GM18867 (cell line): ENCODE data around the gene DCDC2.
"Not testable (repeated sequence)": the region's sequence is repeated elsewhere in the genome, so short reads cannot be mapped to it uniquely, and the experiment has no call there.

Experiments
- ATAC-seq: cut with Tn5 transposase; IDR thresholded peaks from one replicate; pipeline ENCODE4 v1.9.1; 2021; ENCODE audit warnings: mild to moderate bottlenecking, moderate library complexity; ENCODE audit not compliant: unreplicated experiment

Gene DCDC2

DNA sequence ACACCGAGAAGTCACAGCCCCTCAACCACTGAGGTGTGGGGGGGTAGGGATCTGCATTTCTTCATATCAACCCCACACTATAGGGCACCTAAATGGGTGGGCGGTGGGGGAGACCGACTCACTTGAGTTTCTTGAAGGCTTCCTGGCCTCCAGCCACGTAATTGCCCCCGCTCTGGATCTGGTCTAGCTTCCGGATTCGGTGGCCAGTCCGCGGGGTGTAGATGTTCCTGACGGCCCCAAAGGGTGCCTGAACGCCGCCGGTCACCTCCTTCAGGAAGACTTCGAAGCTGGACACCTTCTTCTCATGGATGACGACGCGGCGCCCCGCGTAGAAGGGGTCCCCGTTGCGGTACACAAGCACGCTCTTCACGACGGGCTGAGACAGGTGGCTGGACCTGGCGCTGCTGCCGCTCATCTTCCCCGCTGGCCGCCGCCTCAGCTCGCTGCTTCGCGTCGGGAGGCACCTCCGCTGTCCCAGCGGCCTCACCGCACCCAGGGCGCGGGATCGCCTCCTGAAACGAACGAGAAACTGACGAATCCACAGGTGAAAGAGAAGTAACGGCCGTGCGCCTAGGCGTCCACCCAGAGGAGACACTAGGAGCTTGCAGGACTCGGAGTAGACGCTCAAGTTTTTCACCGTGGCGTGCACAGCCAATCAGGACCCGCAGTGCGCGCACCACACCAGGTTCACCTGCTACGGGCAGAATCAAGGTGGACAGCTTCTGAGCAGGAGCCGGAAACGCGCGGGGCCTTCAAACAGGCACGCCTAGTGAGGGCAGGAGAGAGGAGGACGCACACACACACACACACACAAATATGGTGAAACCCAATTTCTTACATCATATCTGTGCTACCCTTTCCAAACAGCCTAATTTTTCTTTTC, at the start of gene DCDC2:
Gene DCDC2, minus strand, starts transcription at position 724 of the 883 bp plus-strand sequence. Its CDS starts 309 bp downstream, at position 415.
- no peak for ATAC-seq

DNA sequence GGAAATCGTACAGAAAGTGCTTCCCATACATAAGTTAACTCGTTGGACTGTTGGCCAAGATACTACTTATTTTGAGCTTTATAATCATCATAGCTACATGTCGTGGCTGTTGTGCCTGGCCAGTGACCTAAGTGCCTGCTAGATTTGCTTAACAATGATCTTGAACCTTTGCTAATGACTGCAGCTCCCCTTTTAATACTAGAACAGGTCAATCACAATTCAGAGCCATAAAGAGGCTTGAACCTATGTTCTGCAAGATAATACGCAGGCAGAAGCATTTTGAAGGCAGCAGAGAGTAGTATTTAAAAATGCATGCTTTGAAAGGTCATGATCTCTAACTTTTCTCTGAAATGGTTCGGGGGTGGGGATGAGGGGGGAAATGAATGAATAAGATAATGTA, 47.4 kb upstream of the DCDC2 start:
- no peak for ATAC-seq

DNA sequence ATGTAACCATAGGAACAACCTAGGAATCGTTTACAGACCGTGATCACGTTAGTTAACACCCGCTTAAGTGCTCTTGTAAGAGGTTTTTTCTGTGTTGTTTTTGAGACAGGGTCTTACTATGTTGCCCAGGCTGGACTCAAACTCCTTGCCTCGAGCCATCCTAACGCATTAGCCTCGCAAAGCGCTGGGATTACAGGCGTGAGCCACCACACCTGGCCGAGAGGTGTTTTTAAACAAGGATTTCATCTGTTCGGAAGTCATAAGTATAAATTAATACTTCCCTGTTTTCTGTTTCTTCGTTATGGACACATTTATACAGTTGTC, 45.6 kb upstream of the DCDC2 start:
- no peak for ATAC-seq

DNA sequence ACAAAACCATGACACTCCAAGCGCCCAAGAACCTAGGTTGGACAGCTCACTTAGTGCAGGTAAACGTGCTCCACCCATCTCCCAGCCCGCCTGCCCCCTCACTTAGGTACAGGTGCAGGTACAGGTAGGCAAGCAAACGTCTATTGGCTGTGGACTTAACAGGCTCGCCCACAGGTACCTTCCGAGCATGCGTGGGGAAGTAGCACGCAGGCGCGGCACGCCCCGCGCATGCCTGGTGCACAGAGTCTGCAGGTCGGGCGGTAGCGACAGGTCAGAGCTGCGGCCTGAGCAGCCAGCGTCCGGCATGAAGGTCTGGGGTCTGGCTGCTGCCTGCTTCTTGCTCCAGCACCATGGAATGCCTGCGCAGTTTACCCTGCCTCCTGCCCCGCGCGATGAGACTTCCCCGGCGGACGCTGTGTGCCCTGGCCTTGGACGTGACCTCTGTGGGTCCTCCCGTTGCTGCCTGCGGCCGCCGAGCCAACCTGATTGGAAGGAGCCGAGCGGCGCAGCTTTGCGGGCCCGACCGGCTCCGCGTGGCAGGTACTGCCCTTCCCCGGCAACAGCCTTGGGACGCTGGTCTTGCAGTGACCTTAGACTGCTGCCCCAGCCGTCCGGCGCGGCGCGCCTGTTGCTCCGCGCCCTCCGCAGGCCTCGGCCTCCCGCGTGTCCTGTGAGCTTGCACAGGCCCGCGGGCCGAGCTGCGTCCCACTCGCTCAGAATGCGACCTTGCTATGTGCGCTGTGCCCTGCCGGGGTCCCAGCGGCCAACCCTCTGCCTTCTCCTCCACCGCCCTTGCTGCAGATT, 45.0 kb upstream of the DCDC2 start, which contains the start of gene MRS2:
Gene MRS2, plus strand, starts transcription at position 240 of the 804 bp plus-strand sequence. Its CDS starts 111 bp downstream, at position 351.
- peak; percentile 98 for ATAC-seq

DNA sequence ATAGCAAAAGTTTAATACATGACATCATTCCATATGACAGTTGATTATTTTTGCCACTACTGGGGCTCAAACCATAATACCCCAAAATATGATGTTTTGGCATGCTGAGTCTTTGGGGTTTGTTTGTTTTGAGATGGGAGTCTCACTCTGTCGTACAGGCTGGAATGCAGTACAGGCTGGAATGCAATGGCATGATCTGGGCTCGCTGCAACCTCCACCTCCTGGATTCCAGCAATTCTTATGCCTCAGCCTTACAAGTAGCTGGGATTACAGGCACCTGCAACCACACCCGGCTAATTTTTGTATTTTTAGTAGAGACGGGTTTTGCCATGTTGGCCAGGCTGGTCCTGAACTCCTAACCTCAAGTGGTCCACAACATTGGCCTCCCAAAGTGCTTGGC, 43.6 kb upstream of the DCDC2 start:
- ATAC-seq: no peak

DNA sequence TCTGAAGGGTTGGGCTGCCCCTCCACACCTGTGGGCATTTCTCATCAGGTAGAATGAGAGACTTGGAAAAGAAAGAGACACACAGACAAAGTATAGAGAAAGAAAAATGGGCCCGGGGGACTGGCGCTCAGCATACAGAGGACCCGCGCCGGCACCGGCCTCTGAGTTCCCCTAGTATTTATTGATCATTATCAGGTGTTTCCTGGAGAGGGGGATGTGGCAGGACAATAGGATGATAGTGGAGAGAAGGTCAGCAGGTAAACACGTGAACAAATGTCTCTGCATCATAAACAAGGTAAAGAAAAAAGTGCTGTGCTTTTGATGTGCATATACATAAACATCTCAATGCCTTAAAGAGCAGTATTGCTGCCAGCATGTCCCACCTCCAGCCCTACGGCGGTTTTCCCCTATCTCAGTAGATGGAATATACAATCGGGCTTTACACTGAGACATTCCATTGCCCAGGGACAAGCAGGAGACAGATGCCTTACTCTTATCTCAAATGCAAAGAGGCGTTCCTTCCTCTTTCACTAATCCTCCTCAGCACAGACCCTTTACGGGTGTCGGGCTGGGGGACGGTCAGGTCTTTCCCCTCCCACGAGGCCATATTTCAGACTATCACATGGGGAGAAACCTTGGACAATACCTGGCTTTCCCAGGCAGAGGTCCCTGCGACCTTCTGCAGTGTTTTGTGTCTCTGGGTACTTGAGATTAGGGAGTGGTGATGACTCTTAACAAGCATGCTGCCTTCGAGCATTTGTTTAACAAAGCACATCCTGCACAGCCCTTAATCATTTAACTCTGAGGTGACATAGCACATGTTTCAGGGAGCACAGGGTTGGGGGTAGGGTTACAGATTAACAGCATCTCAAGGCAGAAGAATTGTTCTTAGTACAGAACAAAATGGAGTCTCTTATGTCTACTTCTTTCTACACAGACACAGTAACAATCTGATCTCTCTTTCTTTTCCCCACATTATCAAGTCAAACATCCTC, 42.5 kb upstream of the DCDC2 start:
- not testable (repeated sequence) for ATAC-seq

DNA sequence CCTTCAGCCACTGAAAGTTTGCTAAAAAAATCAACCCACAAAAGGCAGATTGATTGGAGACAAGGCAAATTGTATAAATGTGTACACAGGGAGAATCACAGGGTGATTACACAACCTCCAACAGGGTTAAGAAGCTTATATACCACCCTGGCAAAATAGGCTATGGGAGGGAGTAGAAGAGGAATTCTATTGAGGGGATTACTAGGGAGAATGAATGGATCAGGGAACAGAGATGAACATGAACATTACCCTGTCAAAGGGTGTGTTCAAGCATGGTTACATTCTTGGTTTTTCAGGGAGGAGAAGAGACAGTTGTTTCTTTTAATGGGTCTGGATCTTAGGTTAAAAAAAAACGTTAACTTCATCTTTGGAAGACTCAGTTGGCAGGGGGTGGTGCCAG, 39.8 kb upstream of the DCDC2 start:
- ATAC-seq: no peak

DNA sequence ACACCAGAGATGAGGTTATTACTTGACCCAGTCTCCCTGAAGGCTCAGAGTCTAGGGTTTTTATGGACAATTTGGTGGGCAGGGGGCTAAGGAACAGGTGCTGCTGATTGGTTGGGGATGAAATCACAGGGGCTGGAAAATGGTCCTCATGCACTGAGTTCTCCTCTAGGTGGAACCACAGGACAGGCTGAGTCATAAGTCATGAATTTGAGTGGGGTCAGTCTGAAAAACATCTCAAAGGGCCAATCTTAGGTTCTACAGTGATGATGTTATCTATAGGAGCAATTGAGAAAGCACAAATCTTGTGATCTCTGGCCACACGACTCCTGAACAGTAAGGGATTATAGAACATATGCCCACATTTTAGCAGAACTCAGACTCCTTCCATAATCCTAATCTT, 39.0 kb upstream of the DCDC2 start:
- no peak for ATAC-seq

DNA sequence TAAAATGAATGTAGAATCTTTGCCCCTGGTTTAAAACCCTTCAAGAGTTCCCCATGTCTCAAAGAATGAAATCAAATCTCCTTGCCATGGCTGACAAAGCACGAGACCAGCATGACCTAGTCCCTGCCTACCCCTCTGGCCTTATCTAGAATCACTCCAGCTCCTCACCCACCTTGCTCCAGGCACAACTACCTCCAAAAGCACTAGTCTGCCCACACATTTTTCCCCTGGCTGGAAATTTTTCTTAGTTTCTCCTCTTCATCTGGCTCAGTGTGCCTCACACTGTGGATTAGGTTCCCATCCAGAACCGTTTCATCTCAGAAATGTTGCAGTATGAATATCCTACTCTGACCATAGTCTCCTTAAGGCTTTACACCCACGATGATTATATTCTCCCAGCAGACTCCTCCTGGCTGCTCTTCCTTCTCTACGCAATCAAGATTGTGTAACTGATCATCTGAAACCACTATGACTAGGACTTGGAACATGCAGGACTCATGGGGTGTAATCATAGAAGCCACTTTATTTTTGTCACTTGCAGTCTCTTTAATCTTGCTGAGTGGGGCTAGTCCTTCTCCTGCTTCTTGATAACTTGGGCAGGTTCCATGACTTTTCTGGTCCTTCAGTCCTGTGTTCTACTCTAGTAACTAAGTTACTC, 37.0 kb upstream of the DCDC2 start:
- no peak for ATAC-seq

DNA sequence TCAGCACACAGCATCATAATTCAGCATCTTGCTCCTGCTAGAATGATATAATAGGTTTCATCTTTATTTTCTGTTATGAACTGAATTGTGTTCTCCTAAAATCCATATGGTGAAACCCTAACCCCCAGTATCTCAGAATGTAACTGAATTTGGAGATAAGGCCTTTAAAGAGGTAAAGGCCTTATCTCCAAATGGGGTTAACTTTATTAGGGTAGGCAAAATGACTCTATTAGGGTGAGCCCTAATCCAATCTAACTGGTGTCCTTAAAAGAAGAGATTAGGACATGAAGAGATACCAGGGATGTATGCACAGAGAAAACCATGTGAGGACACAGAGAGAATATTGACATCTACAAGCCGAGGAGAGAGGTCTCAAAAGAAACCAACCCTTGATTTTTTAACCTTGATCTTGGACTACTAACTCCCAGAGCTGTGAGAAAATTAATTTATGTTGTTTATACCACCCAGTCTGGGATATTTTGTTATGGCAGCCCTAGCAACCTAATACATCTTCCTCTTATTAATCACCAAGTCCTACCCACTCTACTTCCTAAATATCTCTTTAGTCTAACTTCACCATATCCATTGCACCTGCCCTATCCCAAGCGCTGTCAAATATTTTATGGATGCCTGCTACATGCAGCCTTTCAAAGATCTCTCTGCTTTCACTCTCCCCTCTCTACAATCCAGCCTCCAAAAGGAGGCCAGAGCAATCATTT, 36.4 kb upstream of the DCDC2 start:
- no peak for ATAC-seq

DNA sequence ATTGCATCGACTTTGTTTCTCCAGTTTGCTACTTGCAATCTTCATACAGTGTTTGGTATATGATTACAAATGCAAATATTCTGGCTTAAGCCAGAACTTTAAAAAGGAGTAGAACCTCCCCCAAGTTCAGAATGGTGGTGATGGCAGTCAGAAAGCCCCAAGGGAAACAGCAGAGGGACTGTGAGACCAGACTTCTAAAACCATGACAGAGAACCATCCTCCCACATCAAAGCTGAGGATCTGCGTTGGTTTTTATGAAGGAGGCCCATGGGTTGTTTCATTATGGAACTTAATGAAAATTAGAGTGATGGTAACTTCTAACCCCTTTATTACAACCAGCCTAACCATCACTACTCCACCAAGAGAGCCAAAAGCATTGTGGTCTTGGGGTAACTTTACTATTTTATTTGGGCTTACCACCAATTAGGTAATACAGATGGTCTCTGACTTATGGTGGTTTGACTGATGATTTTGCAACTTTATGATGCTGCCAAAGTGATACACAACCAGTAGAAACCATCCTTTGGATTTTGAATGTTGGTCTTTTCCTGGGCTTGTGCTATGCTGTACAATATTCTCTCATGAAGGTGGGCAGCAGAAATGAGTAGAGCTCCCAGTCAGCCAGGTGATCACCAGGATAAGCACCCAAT, 34.0 kb upstream of the DCDC2 start:
- ATAC-seq: peak; percentile 94

DNA sequence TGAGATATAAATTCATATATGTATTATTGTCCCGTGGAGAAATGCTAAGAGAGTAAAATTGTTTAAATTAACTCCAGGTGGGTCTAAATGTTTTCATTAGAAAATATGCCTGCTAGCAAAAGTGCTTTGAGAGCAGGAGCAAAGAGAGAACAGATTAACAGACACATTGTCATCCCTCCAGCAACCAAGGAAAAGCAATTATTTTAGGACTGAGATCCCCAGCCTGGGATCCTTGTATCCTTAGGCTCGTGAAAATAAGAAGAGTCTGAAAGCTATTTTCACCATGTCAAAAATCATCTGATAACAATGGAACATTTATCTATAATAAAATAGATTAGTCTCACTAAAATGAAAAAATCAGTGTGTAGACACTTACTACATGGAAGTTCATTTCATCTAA, 33.3 kb upstream of the DCDC2 start:
- ATAC-seq: no peak

DNA sequence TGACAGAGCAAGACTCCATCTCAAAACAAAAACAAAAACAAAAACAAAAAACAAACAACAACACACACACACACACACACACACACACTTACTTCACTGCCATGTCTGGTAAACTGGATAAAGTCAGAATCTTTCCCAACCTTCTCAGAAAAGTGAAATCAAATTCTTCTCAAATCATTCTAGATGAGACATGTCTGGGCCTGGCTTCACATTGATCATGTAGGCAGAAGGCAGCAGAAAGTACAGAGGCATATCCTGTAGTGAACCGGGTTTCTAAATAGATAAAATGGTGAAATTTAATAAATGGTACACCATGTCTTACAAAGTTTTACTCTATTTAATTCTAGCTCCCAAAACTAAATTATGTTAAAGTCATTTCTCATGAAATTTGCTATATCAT, 30.0 kb upstream of the DCDC2 start:
- no peak for ATAC-seq

DNA sequence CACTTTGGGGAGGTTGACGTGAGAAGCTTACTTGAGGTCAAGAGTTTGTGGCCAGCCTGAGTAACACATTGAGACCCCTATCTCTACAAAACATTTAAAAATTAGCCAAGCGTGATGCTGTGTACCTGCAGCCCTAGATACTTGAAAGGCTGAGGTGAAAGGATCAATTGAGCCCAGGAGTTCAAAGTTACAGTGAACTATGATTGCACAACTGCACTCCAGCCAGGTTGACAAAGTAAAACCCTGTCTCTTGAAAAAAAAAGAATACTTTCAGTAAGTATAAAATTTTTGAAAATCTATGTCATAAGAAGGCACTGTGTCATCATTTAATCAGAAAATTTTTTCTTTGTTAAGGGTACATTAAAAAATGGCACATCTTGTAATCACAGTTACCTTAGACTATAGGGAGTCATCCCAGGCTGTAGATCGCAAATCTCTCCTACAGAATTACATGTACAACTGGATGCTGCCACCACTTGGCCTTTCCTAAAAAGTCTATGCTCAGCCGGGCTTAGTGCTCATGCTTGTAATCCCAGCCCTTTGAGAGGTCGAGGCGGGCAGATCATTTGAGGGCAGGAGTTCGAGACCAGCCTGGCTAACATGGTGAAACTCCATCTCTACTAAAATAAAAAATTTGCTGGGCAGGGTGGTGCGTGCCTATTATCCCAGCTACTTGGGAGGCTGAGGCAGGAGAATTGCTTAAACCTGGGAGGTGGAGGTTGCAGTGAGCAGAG, 27.8 kb upstream of the DCDC2 start:
- ATAC-seq: peak; percentile 80

DNA sequence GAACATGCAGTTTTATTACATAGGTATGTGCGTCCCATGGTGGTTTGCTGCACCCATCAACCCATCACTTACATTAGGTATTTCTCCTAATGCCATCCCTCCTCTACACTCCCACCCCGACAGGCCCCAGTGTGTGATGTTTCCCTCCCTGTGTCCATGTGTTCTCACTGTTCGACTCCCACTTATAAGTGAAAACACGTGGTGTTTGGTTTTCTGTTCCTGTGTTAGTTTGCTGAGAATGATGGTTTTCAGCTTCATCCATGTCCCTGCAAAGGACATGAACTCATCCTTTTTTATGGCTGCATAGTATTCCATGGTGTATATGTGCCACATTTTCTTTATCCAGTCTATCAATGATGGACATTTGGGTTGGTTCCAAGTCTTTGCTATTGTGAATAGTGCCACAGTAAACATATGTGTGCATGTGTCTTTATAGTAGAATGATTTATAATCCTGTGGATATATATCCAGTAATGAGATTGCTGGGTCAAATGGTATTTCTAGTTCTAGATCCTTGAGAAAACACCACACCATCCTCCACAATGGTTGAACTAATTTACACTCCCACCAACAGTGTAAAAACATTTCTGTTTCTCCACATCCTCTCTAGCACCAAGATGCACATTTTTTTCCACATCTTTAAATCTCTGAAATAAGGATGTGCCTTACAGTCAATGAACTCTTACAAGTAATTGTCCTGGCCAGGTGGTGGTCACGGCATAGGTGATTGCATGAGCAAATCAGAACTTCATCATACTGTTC, 26.7 kb upstream of the DCDC2 start:
- not testable (repeated sequence) for ATAC-seq

DNA sequence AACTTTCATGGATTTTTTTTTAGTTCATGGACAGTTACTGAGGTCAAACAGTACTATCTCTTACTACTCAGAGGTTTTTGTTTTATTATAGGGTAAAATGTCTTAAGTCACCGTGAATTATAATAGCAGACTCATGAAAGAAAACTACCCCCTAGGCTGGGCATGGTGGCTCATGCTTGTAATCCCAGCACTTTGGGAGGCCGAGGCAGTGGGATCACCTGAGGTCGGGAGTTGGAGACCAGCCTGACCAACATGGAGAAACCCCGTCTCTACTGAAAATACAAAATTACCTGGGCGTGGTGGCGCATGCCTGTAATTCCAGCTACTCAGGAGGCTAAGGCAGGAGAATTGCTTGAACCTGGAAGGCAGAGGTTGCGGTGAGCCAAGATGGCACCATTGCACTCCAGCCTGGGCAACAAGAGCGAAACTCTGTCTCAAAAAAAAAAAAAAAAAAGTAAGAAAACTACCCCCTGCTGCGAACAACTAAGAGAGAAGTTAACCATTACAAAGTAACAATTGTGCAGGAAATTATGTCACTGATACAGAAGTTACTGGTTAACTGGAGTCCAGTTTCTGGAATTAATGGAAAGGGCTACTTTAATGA, 25.1 kb upstream of the DCDC2 start:
- not testable (repeated sequence) for ATAC-seq

DNA sequence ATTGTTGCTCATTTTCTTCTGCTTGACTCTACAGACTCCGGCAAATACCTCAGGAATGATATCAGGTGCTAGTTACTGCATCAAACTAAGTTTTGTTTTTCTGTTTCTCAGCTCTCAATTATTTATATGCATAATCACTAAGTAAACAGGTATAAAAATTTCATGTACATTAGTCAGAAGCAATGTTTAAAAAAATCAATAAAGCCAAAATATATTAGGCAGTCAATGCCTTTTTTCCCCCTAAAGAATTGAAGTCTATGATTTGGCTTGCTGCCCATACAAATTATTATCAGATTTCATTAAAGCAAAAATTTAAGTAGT, 24.3 kb upstream of the DCDC2 start:
- ATAC-seq: no peak
